Activated CD4-positive, alpha-beta T cell treated with anti-CD3 and anti-CD28 coated beads for 48 hours (primary cell): ENCODE data around the gene TRIM63.
A peak's percentile ranks its signal among the peaks of the same experiment; 100 is the strongest.

Experiments
- DNase-seq: peaks from one replicate; pipeline ENCODE4 v3.0.0-alpha.2; 2020

Gene TRIM63

GRCh38 chr1:26053718-26054560 is 13.5 kb downstream of the TRIM63 start:
- DNase-seq: no peak

- no peak for DNase-seq
These were observed 17.2 kb downstream of the TRIM63 start for GRCh38 chr1:26050248-26050640.

- DNase-seq: no peak
These were observed 17.7 kb downstream of the TRIM63 start for GRCh38 chr1:26049531-26050247.

- no peak for DNase-seq
These were observed 20.1 kb downstream of the TRIM63 start for GRCh38 chr1:26047278-26047874.

- no peak for DNase-seq
These were observed 21.0 kb downstream of the TRIM63 start for GRCh38 chr1:26046246-26047095.

GRCh38 chr1:26045722-26046245 is 21.6 kb downstream of the TRIM63 start, which contains the start of gene SLC30A2:
TSS of gene SLC30A2 (minus strand) at chr1:26046118. CDS start at chr1:26045896, 222 bp downstream.
- DNase-seq: no peak

GRCh38 chr1:26044971-26045721 is 22.3 kb downstream of the TRIM63 start:
- DNase-seq: no peak

GRCh38 chr1:26044414-26044813 is 23.0 kb downstream of the TRIM63 start:
- DNase-seq: no peak

GRCh38 chr1:26043765-26044164 is 23.7 kb downstream of the TRIM63 start:
- DNase-seq: no peak

- no peak for DNase-seq
These were observed 25.5 kb downstream of the TRIM63 start for GRCh38 chr1:26041978-26042377.

- no peak for DNase-seq
These were observed 26.0 kb downstream of the TRIM63 start for GRCh38 chr1:26041401-26041800.

- DNase-seq: no peak
These were observed 28.5 kb downstream of the TRIM63 start for GRCh38 chr1:26038904-26039303.

- DNase-seq: no peak
These were observed 29.0 kb downstream of the TRIM63 start for GRCh38 chr1:26038477-26038876.

- DNase-seq: no peak
These were observed 29.5 kb downstream of the TRIM63 start for GRCh38 chr1:26037904-26038303.

- DNase-seq: no peak
These were observed 30.6 kb downstream of the TRIM63 start for GRCh38 chr1:26036756-26037281.

- DNase-seq: peak; percentile 82
These were observed 31.3 kb downstream of the TRIM63 start for GRCh38 chr1:26035959-26036755.

GRCh38 chr1:26035203-26035958 is 32.0 kb downstream of the TRIM63 start:
- peak; percentile 96 for DNase-seq

GRCh38 chr1:26034504-26035202 is 32.8 kb downstream of the TRIM63 start:
- no peak for DNase-seq
